ENCODE measurements around the gene LEO1. TPM values are rescaled to one million over a fixed set of nuclear protein-coding genes. Genes with fewer than 3 reads are reported as not detected.
A peak's percentile ranks its signal among the peaks of the same experiment; 100 is the strongest.
"Not testable (repeated sequence)": the region's sequence is repeated elsewhere in the genome, so short reads cannot be mapped to it uniquely, and the experiment has no call there.

The LEO1 gene
- total RNA-seq, 2 donors from 2014 or later = 9.8 to 10.8 TPM

DNA sequence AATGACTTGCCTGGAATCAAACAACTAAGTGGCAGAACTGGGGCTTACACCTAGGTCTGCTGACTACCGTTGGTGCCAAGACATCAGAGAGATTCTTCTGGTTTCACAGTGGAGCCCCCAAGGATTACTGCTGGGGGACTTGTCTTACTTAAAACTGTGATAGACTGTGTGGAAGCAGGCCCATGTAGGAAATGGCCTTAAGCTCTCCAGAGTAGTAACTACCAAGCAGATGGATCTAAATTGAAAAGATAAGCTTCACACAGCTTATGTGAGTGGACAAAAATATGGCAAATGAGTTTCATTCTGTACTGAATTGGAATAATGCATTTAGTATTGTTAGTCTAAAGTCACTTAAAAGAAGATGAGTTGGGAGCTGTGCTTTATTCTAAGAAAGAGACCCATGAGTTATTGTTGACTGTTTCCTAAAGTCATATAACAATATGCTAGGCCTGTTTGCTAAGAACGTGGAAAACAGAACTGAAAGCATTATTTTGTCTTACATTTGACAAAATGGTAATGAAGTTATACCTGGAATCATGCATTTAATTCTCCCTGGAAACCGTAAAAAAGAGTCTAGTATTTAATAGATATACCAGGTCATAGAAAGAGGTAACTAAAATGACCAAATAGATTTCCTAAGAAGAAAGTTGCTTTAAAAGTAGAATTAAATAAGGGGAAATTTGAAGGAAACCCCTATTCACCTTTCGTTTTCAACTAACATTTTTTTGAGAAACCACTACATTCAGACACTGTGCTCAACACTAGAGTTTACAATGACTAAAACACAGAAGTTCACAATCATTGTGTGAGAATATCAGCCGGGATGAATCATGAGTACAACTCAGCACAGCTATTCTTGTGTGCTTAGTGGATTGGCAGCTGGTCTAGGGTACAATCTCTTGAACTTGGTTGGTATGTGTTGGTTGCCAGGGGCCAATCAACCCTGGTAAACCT, 34.4 kb upstream of the LEO1 start:
- intact Hi-C loops (cut with DNase I) = no loop called here
- peak in 1 of 2 donors; percentile 68 for ATAC-seq
- no peak for DNase-seq

DNA sequence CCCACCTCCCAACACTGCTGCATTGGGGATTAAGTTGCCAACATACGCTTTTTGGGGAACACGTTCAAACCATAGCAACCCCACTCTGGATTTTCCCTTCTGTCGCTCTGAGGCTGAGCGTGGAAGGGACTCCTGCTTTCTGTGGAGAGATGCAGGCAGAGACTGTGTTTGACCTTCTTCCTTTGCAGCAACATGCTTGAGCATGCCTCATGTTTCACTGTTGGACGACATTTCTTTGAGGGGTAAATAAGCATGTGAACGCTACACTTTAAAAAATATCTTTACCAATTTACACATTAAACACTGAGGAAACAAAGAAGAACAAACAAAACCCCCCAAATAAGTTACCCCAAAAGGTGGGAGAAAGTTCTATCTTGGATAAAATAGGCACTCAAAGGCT, 33.2 kb upstream of the LEO1 start:
- intact Hi-C loops (cut with DNase I) = no loop called here
- DNase-seq = no peak
- ATAC-seq = no peak

DNA sequence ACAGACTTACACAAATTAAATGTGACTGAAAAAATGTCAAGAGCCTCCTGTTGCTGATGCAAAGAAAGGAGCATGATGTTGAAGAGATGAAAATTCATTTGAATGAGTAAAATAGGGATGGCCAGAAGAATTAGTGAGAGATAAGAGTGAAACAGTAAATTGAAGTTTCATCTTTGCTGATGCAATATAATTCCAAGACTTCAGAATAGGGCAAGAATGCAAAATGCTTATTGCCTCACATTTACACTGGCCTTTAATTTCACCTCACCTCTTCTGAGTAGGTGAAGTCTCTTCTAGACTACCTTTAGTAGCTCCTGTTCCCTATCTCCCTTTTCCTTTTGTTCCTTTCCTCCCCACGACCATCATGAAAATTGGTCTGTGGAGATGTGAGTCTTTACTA, 32.1 kb upstream of the LEO1 start:
- DNase-seq (no peak), ATAC-seq (no peak)
- intact Hi-C loops (cut with DNase I) = no loop called here

DNA sequence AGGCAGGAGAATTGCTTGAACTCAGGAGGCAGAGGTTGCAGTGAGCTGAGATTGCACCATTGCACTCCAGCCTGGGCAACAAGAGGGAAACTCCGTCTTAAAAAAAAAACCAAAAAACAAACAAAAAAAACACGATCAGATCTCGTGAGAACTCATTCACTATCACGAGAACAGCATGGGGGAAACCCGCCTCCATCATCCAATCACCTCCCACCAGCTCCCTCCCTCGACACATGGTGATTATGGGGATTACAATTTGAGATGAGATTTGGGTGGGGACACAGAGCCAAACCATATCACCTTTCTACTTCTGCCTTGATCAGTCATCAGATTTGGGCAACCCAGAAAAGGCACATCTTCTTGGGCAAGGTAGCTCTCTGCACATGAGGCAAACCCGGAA, 31.5 kb upstream of the LEO1 start:
- DNase-seq; intact Hi-C loops (cut with DNase I); ATAC-seq: not testable (repeated sequence)

DNA sequence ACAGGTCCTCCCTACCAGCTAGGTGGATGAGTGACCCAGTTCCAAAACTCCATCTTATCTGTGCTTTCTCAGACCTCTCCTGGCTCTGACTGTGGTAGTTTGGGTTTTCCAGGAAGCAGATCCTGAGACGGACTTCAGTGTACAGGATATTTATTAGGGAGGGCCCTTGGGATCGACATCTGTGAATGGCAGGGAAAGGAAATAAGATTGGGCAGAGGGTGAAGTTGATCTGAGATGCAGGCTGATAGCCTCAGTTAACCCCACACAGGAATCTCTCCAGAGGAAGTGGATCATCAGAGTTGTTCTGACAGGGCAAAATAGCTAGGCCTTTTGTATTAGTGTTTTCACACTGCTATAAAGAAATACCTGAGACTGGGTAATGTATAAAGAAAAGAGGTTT, 30.8 kb upstream of the LEO1 start:
- intact Hi-C loops (cut with DNase I) = no loop called here
- peak in 1 of 2 donors; percentile 23 for ATAC-seq
- DNase-seq = no peak

DNA sequence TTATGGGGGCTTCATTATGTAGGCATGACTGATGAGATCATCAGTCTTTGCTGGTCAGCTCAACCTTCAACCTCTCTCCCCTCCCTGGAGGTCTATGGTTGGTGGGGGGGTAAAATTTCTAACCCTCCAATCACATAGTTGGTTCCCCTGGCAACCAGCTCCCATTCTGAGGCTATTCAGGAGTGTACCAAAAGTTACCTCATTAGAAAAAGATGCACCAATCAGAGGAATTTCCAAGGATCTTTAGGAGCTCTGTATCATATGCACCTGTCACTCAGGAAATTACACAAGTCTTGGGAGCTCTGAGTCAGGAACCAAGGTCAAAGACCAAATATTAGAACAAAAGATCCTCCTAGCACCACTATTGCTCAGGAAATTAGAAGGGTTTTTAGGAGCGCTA, 21.4 kb upstream of the LEO1 start:
- ATAC-seq (no peak), DNase-seq (no peak)
- intact Hi-C loops (cut with DNase I) = no loop called here

DNA sequence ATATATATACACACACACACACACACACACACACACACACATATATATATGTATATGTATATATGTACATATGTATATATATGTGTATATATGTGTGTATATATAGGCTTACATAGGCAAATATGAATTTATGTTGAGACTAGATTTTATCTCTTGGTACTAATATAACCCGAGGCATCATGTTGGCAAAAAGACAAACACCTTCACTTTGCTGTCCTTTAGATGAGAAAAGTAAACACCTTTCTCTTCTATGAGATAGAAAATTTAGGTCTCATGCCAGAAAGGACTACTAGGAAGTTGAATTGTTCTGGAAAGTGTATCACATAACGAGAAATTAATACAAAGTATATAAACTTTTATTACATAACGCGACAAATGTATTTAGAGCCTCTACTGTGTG, 19.6 kb upstream of the LEO1 start:
- intact Hi-C loops (cut with DNase I) = no loop called here
- DNase-seq (no peak), ATAC-seq (no peak)

DNA sequence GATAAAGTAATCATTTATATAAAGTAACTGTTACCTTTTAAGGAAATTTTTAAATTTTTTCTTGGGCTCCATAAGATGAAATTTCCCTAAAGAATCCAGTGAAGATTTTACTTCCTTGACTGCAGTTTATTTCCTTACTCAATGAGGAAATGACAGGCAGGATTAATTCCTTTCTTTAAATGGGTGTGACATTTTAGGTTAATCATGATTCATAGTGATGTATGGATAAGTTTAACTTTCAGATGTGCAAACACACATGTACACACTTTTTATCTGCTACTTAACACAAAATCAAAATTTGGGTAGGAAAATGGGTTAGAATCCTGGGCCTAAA, 11.2 kb upstream of the LEO1 start:
- intact Hi-C loops (cut with DNase I) = loop anchor here in 1 of 2 donors (10.0 kb wide), 1 partner anchor 92 kb away; no protein-coding TSS in a partner anchor
- ATAC-seq = no peak
- no peak for DNase-seq

DNA sequence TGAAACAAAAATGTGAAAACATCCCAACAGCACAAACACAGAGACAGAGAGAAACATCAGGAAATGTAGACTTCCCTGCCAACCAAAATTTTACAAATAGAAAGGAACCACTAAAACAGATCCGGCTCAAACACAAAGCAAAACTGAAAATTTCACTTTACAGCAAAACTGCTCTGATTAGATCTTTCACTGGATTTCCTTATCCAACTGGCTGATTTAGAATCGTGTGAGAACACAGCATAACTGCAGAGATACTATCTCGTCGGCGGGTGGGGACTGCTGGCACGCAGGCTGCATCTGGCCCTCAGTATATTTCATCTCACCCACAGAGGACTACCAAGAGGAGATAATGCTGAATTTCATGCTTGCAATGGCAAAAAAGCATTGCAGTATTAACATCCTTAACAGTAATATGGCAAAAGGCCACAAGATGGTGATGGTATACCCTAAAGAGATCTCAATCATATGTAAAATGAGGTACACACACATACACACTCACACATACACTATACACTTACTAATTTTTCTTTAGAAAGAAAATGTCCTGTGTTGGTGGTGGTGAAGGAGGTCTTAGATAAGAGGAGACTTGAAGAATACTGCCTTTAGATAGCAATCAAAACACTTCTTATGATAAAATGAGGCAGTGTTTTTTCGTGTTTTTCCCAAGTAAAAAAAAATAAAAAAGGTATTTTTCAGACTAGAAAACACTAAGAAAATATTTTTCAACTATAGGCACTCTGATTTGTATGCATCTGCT, 10.6 kb upstream of the LEO1 start:
- intact Hi-C loops (cut with DNase I) = loop anchor here in 1 of 2 donors (10.0 kb wide), 1 partner anchor 93 kb away; no protein-coding TSS in a partner anchor
- DNase-seq (no peak), ATAC-seq (peak; percentile 73 to 89)

DNA sequence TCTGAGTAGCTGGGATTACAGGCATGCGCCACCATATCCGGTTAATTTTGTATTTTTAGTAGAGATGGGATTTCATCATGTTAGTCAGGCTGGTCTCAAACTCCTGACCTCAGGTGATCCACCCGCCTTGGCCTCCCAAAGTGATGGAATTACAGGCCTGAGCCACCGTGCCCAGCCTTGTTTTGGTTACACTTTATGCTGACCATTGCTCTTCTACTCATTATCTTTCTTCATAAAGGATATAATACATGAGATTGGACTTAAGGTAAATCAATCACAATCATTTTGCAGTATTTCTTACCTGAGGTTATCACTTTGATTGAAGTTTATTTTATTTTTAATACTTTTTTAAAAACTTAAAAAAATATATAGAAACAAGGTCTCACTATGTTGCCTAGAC, 2.2 kb upstream of the LEO1 start:
- intact Hi-C loops (cut with DNase I) = no loop called here
- ATAC-seq = no peak
- DNase-seq = no peak

DNA sequence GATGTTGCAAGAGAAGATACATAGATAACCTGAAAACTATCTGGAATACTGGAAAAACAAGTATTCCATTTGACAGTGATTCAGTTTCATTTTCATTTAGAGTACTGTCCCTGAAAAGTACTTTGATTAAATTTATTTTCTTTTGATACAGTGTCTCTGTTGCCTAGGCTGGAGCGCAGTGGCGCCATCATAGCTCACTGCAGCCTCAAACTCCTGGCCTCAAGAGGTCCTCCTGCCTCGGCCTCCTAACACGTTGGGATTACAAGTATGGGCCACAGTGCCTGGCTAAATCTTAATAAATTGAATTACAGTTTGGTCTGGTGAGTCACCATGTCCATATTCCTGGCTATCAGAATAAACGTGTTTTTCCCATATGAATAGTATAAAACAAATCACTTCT, 1.6 kb upstream of the LEO1 start:
- intact Hi-C loops (cut with DNase I) = no loop called here
- ATAC-seq (no peak), DNase-seq (no peak)

DNA sequence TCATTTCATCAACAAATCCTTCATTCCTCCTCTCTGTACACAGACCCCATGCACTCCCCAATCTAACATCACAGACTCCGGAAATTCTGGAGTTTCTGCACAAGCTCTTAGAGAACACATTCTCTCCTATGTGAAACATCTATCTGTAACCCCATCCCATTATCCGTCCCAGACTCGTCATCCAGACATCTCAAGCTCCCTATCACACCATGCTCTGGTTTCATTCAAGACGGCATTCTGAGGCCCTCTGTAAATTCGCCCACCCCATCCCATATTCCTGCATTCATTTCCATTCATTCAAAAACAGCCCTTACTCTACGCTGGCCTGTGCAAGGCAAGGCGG, 575 bp downstream of the LEO1 start:
- DNase-seq (no peak), ATAC-seq (peak in 1 of 2 donors; percentile 4)
- intact Hi-C loops (cut with DNase I) = loop anchor here in 1 of 2 donors (2.0 kb wide), 1 partner anchor 108 kb away; no protein-coding TSS in a partner anchor

DNA sequence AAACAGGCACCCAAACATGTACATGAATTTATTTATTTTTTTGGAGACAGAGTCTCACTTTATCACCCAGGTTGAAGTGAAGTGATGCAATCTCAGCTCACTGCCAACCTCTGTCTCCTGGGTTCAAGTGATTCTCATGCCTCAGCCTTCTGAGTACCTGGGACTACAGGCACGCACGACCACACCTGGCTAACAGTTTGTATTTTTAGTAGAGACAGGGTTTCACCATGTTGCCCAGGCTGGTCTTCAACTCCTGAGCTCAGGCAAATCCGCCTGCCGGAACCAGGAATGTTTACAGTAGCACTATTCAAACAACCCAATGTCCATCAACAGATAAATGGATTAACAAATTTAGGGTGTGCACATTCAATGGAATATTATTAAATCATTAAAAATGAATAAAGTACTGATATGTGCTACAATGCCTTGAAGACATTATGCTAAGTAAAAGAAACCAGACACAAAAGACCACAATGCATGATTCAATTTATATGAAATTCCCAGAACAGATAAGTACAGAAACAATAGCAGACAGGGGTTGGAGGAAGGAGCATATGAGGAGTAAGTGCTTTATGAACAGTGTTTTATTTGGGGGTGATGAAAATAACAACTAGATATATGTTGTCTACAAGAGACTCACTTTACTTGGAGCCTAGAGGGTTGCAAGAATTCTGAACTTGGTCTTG, 1.3 kb downstream of the LEO1 start:
- intact Hi-C loops (cut with DNase I) = loop anchor here in 1 of 2 donors (2.0 kb wide), 1 partner anchor 109 kb away; no protein-coding TSS in a partner anchor
- ATAC-seq (no peak), DNase-seq (no peak)

DNA sequence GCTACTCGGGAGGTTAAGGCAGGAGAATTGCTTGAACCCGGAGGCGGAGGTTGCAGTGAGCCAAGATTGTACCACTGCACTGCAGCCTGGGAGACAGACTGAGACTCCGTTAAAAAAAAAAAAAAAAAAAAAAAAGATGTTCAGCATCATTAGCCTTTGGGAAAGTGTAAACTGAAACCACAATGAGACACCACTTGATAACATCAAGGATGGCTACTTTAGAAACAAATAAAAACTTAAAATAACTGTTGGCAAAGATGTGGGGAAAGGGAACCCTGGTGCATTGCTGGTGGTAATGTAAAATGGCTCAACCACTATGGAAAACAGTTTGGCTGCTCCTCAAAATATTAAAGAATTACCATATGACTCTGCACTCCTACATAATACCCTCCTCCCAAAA, 1.9 kb downstream of the LEO1 start:
- no peak for ATAC-seq
- DNase-seq = no peak
- intact Hi-C loops (cut with DNase I) = loop anchor here in 1 of 2 donors (2.0 kb wide), 1 partner anchor 109 kb away; no protein-coding TSS in a partner anchor

DNA sequence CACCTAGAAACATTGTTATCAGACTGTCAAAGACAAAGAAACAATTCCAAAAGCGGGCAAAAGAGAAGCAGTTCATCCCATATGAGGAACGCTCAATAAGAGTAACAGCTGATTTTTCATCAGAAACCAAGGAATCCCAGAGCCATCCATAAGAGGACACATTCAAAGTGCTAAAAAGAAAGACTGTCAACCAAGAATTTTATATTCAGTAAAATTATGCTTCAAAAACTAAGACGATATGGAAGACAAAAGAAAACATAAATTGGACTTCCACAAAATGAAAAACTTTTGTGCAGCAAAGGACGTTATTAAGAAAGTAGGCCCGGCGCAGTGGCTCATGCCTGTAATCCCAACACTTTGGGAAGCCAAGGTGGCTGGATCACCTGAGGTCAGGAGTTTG, 4.0 kb downstream of the LEO1 start:
- DNase-seq = no peak
- intact Hi-C loops (cut with DNase I) = no loop called here
- no peak for ATAC-seq

DNA sequence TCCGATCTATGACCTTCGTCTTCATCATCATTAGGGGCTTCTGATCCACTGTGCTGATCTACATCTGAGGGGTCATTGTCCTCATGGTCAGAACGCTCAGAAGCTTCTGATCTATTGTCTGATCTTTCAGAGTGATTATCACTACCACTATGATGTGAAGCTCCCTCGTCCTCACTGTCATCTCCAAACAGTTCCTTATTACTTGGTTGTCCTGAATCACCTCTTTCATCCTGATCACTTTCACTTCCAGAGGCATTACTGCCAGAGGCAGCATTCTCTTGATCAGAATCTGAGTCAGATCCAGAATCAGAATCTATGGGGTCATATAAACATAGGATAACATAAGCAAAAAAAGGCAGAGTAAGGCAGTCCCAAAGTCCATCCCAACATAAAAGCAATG, 5.4 kb downstream of the LEO1 start:
- no peak for DNase-seq
- no peak for ATAC-seq
- intact Hi-C loops (cut with DNase I) = no loop called here

DNA sequence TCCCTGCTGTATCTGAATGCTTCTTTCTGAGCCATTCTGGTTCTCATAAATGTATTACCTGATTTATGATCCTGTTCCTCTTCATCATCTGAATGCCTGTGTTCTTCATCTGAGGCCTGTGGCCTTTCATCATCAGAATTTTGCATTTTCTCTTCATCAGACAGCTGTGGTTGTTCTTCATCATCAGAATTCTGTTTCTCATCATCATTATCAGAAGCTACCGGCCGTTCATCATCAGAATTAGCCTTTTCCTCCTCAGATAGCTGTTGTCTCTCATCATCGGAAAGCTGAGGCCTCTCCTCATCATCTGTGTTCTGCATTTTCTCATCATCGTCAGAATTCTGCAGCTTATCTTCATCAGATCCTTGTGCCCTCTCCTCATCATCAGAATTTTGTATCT, 5.9 kb downstream of the LEO1 start:
- intact Hi-C loops (cut with DNase I) = no loop called here
- no peak for ATAC-seq
- no peak for DNase-seq

DNA sequence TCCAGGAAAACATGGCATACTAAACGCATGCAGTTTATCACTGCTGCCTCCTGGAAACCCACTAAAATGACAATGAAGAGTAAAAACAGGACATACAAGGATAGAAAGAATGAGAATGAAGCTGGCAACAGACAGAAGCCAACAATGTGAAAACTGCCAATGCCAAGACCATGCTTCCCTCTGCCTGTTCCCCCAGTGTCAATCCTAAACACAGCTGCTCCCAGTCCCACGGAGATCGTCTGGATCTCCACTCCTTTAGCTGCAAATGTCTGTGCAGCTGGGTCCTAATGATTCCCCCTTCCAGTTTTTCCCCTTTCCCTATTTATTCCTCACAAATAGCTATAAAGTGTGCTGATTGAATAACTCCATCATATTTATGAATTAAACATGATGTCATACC, 16.1 kb downstream of the LEO1 start:
- intact Hi-C loops (cut with DNase I) = no loop called here
- DNase-seq = no peak
- no peak for ATAC-seq

DNA sequence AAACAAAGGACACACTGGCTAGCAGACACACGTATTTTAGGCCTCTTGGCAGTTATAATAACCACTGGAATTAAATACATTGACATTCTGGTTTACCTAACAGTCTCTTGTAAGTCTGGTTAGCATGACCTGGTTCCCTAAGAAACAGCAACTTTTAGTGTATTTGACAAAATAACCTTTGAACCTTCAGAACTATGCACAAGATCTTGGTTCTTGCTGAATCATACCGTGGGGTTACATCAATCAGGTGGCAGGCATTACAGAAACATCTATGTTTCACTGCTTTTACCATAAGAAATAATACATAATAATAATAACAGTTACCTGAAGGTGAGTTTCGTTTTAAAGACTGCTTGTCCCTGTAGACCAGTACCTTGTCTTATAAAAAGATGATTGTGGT, 18.8 kb downstream of the LEO1 start:
- intact Hi-C loops (cut with DNase I) = no loop called here
- ATAC-seq (no peak), DNase-seq (no peak)

DNA sequence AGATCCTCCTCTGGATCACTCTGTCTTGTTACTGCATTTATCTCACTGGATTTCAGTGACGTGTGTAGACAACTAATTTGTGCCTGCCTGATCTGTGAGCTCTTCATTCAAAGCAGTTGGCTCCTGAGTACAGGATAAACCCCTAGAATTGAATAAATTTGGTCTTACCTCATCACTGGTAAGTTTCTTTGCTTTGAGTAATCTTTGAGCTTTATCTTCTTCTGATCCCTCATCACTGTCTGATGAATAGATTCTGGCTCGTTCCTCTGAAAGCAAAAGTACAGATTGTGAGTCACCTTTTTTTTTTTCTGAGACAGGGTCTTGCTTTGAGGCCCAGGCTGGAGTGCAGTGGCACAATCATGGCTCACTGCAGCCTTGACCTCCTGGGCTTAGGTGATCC, 24.5 kb downstream of the LEO1 start:
- DNase-seq (no peak), ATAC-seq (no peak)
- intact Hi-C loops (cut with DNase I) = no loop called here
